ENCODE data around the gene SLC38A3. TPM values are rescaled to one million over a fixed set of nuclear protein-coding genes. Genes with fewer than 3 reads are reported as not detected.

Gene SLC38A3
- total RNA-seq, 1 experiment from 2014 or later, result 6.0 TPM

- no peak for TF ChIP-seq SIN3A (IDR thresholded peaks at IDR 0.05; ENCODE audit: borderline replicate concordance, insufficient read depth, low read depth, low read length)
- no peak for TF ChIP-seq CTCF (IDR thresholded peaks at IDR 0.05)
- no peak for TF ChIP-seq REST (IDR thresholded peaks at IDR 0.05; ENCODE audit: insufficient read depth in 1 of 2, low read depth in 2 of 2, low read length in 1 of 2)
- TF ChIP-seq POLR2AphosphoS5 (IDR thresholded peaks at IDR 0.05; ENCODE audit: low read depth, low read length), result no peak
- no peak for TF ChIP-seq TCF7L2 (IDR thresholded peaks at IDR 0.05; ENCODE audit: low read depth, low read length)
- in situ Hi-C loops (cut with HindIII; ENCODE audit: low pct_unique_long_range_greater_than_20kb, low sequenced_read_pairs), result no loop called here
- no TSS peak for BruUV-seq (replicated peaks)
- no peaks in the 10 kb centered on the region for H3K36me3 ChIP-seq (ENCODE audit: control insufficient read depth, insufficient read depth, low read length)
- H3K4me1 ChIP-seq (ENCODE audit: control insufficient read depth, insufficient read depth, low read length), result no peaks in the 10 kb centered on the region; the same call in 1 of the 2 replicates
- H3K4me3 ChIP-seq (ENCODE audit: low read depth in 2 of 2, low read length in 2 of 2), result no peak overlapping the region
- ChIA-PET CTCF (interaction anchor here (0.8 to 1.6 kb wide), 2 partner anchors 71 to 82 kb away, joined by 3 read pairs; no protein-coding TSS in a partner anchor), POLR2A (interaction anchor here (0.6 kb wide), 1 partner anchor 31 kb away, joined by 3 read pairs; no protein-coding TSS in a partner anchor)
- H3K27me3 ChIP-seq (ENCODE audit: control insufficient read depth, insufficient read depth, low read length), result no peaks in the 10 kb centered on the region
- no peaks in the 10 kb centered on the region for H3K9me3 ChIP-seq (ENCODE audit: control insufficient read depth, insufficient read depth, low read depth, low read length)
- H3K27ac ChIP-seq (ENCODE audit: low read length), result no peak overlapping the region
- intact Hi-C loops (cut with micrococcal nuclease; ENCODE audit: unreplicated experiment), result no loop called here
- DNase-seq (ENCODE audit: low read depth, low spot score), result no peak
- ATAC-seq, result no peak
Measured at GRCh38 chr3:50203809-50204803, 965 bp upstream of the SLC38A3 start.

GRCh38 chr3:50205413-50206276 lies 574 bp downstream of the SLC38A3 start:
- in situ Hi-C loops (cut with HindIII; ENCODE audit: low pct_unique_long_range_greater_than_20kb, low sequenced_read_pairs) (no loop called here), intact Hi-C loops (cut with micrococcal nuclease; ENCODE audit: unreplicated experiment) (no loop called here)
- H3K9me3 ChIP-seq (ENCODE audit: control insufficient read depth, insufficient read depth, low read depth, low read length), result no peaks in the 10 kb centered on the region
- H3K4me3 ChIP-seq (ENCODE audit: low read depth in 2 of 2, low read length in 2 of 2), result peak overlapping the region; percentile 20 to 41
- no peaks in the 10 kb centered on the region for H3K36me3 ChIP-seq (ENCODE audit: control insufficient read depth, insufficient read depth, low read length)
- ATAC-seq, result peak; percentile 56
- no TSS peak for BruUV-seq (replicated peaks)
- TF ChIP-seq TCF7L2 (IDR thresholded peaks at IDR 0.05; ENCODE audit: low read depth, low read length), result no peak
- no peak for TF ChIP-seq CTCF (IDR thresholded peaks at IDR 0.05)
- H3K4me1 ChIP-seq (ENCODE audit: control insufficient read depth, insufficient read depth, low read length), result no peaks in the 10 kb centered on the region; the same call in 1 of the 2 replicates
- CTCF ChIA-PET, result no interaction called here
- H3K27me3 ChIP-seq (ENCODE audit: control insufficient read depth, insufficient read depth, low read length), result no peaks in the 10 kb centered on the region
- no peak overlapping the region for H3K27ac ChIP-seq (ENCODE audit: low read length)
- POLR2A ChIA-PET, result no interaction called here
- DNase-seq (ENCODE audit: low read depth, low spot score), result no peak

Measured in Panc1 (cell line).